Breast epithelium (tissue), 3 donors: ENCODE results near the gene PIF1.

Experiments used
- CTCF ChIP-seq, 3 donors: fragments of 450-650 bp; IDR thresholded peaks; one replicate each; pipeline ENCODE4 v1.5.1; 2016 to 2017; ENCODE audit warnings: antibody characterized with exemption in 3 of 3, mild to moderate bottlenecking in 3 of 3, moderate library complexity in 3 of 3
- POLR2A ChIP-seq: fragments of 450-650 bp; IDR thresholded peaks from one replicate; pipeline ENCODE4 v1.6.1; 2016; ENCODE audit warnings: antibody characterized with exemption, mild to moderate bottlenecking, moderate library complexity

GRCh38 chr15:64858021-64858575 is 32.7 kb upstream of the PIF1 start:
- no peak for TF ChIP-seq CTCF (IDR thresholded peaks at IDR 0.05)
- TF ChIP-seq POLR2A: no peak
